PC-9 (cell line): ENCODE data around the gene ARX. TPM values are rescaled to one million over a fixed set of nuclear protein-coding genes. Genes with fewer than 3 reads are reported as not detected.

Experiments used
- BruUV-seq: library from RNA; stranded (reverse); fragments of 400-500 nt; replicated peaks from 2 replicates; lab custom pipeline; 2021; lab: Mats Ljungman, UMichigan
- CTCF ChIA-PET: fragments of 300-600 bp; sonication (Branson Sonifier 250); formaldehyde crosslinking; loops from one replicate; lab custom pipeline; 2022; ENCODE audit warnings: antibody characterized with exemption; lab: Charles Lee
- POLR2A ChIA-PET: fragments of 300-600 bp; sonication (Branson Sonifier 250); formaldehyde crosslinking; loops from one replicate; lab custom pipeline; 2022; ENCODE audit warnings: antibody characterized with exemption; ENCODE audit not compliant: unreplicated experiment; lab: Charles Lee
- DNase-seq, 2 experiments: peaks; one replicate each; pipeline versions ENCODE4 v3.0.0 to v3.0.0-alpha.2; 2015 to 2022; ENCODE audit warnings: mixed read lengths in 1 of 2
- H2AFZ ChIP-seq: fragments of 200-600 bp; sonication (generic); 2 replicates; pipeline ENCODE4 v1.8.1; 2017; ENCODE audit warnings: antibody characterized with exemption
- H3F3A ChIP-seq: fragments of 200-600 bp; sonication (generic); 2 replicates; pipeline ENCODE4 v1.8.1; 2017; ENCODE audit warnings: antibody characterized with exemption, mild to moderate bottlenecking, low read depth; ENCODE audit not compliant: insufficient read depth
- H3K27ac ChIP-seq: fragments of 200-600 bp; sonication (generic); 2 replicates; pipeline ENCODE4 v1.6.1; 2016; ENCODE audit warnings: mixed run types
- H3K27me3 ChIP-seq: fragments of 200-600 bp; sonication (generic); 2 replicates; pipeline ENCODE4 v1.6.1; 2016; ENCODE audit warnings: low read depth, mixed run types; ENCODE audit not compliant: insufficient read depth
- H3K36me3 ChIP-seq: fragments of 200-600 bp; sonication (generic); 2 replicates; pipeline ENCODE4 v1.6.1; 2016; ENCODE audit warnings: low read depth, mixed run types
- H3K4me1 ChIP-seq: fragments of 200-600 bp; sonication (generic); replicated peaks from 2 replicates; pipeline ENCODE4 v1.6.1; 2016; ENCODE audit warnings: mixed run types; ENCODE audit not compliant: insufficient read depth
- H3K4me2 ChIP-seq: fragments of 200-600 bp; sonication (generic); 2 replicates; pipeline ENCODE4 v1.6.1; 2017; ENCODE audit warnings: mixed run types
- H3K4me3 ChIP-seq: fragments of 200-600 bp; sonication (generic); 2 replicates; pipeline ENCODE4 v1.6.1; 2016; ENCODE audit warnings: mixed run types
- H3K79me2 ChIP-seq: fragments of 200-600 bp; sonication (generic); 2 replicates; pipeline ENCODE4 v1.6.1; 2017; ENCODE audit warnings: low read depth, mixed run types
- H3K9me2 ChIP-seq: fragments of 200-600 bp; sonication (generic); 2 replicates; pipeline ENCODE4 v1.8.1; 2017; ENCODE audit warnings: mild to moderate bottlenecking; ENCODE audit not compliant: insufficient read depth
- H3K9me3 ChIP-seq: fragments of 200-600 bp; sonication (generic); 2 replicates; pipeline ENCODE4 v1.8.1; 2016; ENCODE audit warnings: low read depth; ENCODE audit not compliant: insufficient read depth
- H4K20me1 ChIP-seq: fragments of 200-600 bp; sonication (generic); 2 replicates; pipeline ENCODE4 v1.8.1; 2017; ENCODE audit not compliant: insufficient read depth
- EZH2 ChIP-seq: fragments of 200-600 bp; sonication (generic); IDR thresholded peaks from 2 replicates; pipeline ENCODE4 v1.8.0; 2017; ENCODE audit warnings: antibody characterized with exemption, low read depth
- intact Hi-C: fragments of 100-400 bp; cut with micrococcal nuclease; formaldehyde crosslinking; loops from one replicate; pipeline ENCODE4 v1.10.0; 2022; ENCODE audit not compliant: unreplicated experiment
- total RNA-seq: library from RNA; stranded (reverse); gene quantifications from 2 replicates; pipeline ENCODE4 v1.2.3, GENCODE V29; 2021
- TF ChIP-seq, protein P1 (sequence below): fragments of 200-600 bp; sonication (generic); conservative IDR thresholded peaks from 2 replicates; pipeline ENCODE4 v1.6.1; 2017; ENCODE audit warnings: mixed run types, antibody characterized with exemption, mild to moderate bottlenecking, moderate library complexity

Gene ARX
- total RNA-seq, 1 experiment from 2014 or later: not detected

DNA sequence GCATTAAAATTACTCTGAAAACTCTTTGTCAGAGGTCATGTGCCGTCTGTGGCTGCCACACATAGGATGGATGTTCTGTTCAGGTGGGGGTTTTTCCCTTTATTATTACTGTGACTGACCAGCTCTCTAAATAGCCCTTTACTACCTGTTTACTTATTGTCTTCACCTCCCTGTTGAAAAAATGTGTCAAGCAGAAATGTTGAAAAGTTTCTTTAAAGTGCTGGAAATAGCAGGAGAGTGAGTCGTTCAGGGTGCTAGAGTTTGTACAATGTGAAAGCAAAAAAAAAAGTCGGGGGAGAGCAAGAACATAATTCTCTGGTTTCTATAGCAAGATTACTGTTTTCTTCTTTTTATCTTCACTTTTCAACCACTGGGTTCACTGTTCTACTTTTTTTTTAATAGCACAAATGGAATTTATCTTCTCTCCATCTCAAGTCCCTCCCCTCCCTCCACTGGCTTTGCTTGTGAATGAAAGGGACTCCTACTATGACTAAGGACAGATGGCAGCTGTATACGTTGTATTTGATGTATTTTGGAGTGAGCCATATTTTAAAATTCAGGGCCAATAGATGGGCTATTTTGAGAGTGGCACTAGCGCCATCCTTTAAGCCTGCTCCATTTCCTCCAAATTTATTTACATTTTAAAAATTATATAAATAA is 33.3 kb downstream of the ARX start:
- ChIA-PET CTCF (interaction anchor here (0.6 kb wide), 1 partner anchor 143 kb away, joined by 4 read pairs; no protein-coding TSS in a partner anchor), POLR2A (no interaction called here)
- Histone ChIP-seq H3K4me1 (no peaks in the 10 kb centered on the region), H3K9me3 (no peaks in the 10 kb centered on the region), H3K9me2 (no peaks in the 10 kb centered on the region), H3K4me3 (no peak overlapping the region), H3F3A (no peaks in the 10 kb centered on the region), H4K20me1 (no peaks in the 10 kb centered on the region), H3K27ac (no peak overlapping the region), H3K4me2 (no peak overlapping the region), H3K79me2 (no peaks in the 10 kb centered on the region), H3K27me3 (no peaks in the 10 kb centered on the region), H2AFZ (no peak overlapping the region), H3K36me3 (no peaks in the 10 kb centered on the region)
- TF ChIP-seq, protein P1, sequence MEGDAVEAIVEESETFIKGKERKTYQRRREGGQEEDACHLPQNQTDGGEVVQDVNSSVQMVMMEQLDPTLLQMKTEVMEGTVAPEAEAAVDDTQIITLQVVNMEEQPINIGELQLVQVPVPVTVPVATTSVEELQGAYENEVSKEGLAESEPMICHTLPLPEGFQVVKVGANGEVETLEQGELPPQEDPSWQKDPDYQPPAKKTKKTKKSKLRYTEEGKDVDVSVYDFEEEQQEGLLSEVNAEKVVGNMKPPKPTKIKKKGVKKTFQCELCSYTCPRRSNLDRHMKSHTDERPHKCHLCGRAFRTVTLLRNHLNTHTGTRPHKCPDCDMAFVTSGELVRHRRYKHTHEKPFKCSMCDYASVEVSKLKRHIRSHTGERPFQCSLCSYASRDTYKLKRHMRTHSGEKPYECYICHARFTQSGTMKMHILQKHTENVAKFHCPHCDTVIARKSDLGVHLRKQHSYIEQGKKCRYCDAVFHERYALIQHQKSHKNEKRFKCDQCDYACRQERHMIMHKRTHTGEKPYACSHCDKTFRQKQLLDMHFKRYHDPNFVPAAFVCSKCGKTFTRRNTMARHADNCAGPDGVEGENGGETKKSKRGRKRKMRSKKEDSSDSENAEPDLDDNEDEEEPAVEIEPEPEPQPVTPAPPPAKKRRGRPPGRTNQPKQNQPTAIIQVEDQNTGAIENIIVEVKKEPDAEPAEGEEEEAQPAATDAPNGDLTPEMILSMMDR: no peak
- TF ChIP-seq EZH2: no peak
- BruUV-seq: no TSS peak
- DNase-seq: no peak
- intact Hi-C loops: no loop called here

GRCh38 chrX:24981030-24981429 is 34.7 kb downstream of the ARX start:
- no peak overlapping the region for H3K4me2 ChIP-seq
- no peak for TF ChIP-seq EZH2
- TF ChIP-seq, protein P1: no peak
- intact Hi-C loops: no loop called here

DNA sequence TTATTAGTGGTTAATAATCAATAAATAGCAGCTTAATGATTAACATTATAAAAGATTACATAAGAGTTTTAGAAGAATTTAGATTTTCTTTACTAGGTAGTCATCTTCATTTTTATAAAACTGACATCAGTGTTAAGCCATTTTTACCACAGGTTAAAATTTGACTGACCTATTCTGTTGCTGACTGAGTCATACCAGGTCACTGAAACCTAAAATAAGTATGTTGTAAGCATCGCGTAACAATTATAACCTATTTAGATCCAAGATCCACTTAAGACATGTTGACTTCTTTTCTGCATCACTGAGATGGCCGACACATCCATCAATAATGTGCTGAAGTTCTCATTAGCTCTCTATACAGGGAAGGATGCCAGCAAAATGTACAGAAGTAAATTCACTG is 36.7 kb downstream of the ARX start:
- no TSS peak for BruUV-seq
- Histone ChIP-seq H2AFZ (no peak overlapping the region), H3K27ac (no peak overlapping the region), H3K4me1 (no peaks in the 10 kb centered on the region), H3K79me2 (no peaks in the 10 kb centered on the region), H3K36me3 (no peaks in the 10 kb centered on the region), H3K4me3 (no peak overlapping the region), H3K9me3 (no peaks in the 10 kb centered on the region), H3K4me2 (no peak overlapping the region), H4K20me1 (no peaks in the 10 kb centered on the region), H3F3A (no peaks in the 10 kb centered on the region), H3K9me2 (no peaks in the 10 kb centered on the region), H3K27me3 (no peaks in the 10 kb centered on the region)
- DNase-seq: no peak
- TF ChIP-seq, protein P1: no peak
- no peak for TF ChIP-seq EZH2
- intact Hi-C loops: no loop called here
- POLR2A ChIA-PET: no interaction called here
- CTCF ChIA-PET: no interaction called here

More at GRCh38 chrX:24981030-24981429, 34.7 kb downstream of the ARX start:
- H3K36me3 ChIP-seq: no peaks in the 10 kb centered on the region
- no peak for DNase-seq
- no peaks in the 10 kb centered on the region for H3K9me2 ChIP-seq
- no peak overlapping the region for H3K4me3 ChIP-seq
- no peak overlapping the region for H3K27ac ChIP-seq
- no peaks in the 10 kb centered on the region for H3K4me1 ChIP-seq
- CTCF ChIA-PET: no interaction called here
- no TSS peak for BruUV-seq
- POLR2A ChIA-PET: no interaction called here
- H2AFZ ChIP-seq: no peak overlapping the region
- H3F3A ChIP-seq: no peaks in the 10 kb centered on the region
- no peaks in the 10 kb centered on the region for H3K79me2 ChIP-seq
- no peaks in the 10 kb centered on the region for H4K20me1 ChIP-seq
- no peaks in the 10 kb centered on the region for H3K27me3 ChIP-seq
- no peaks in the 10 kb centered on the region for H3K9me3 ChIP-seq
